PC-9 (cell line): ENCODE measurements around the gene ARFRP1. TPM values are rescaled to one million over a fixed set of nuclear protein-coding genes. Genes with fewer than 3 reads are reported as not detected.

Experiments
- BruUV-seq: library from RNA; stranded (reverse); fragments of 400-500 nt; replicated peaks from 2 replicates; lab custom pipeline; 2021; lab: Mats Ljungman, UMichigan
- CTCF ChIA-PET: fragments of 300-600 bp; sonication (Branson Sonifier 250); formaldehyde crosslinking; loops from one replicate; lab custom pipeline; 2022; ENCODE audit warnings: antibody characterized with exemption; lab: Charles Lee
- POLR2A ChIA-PET: fragments of 300-600 bp; sonication (Branson Sonifier 250); formaldehyde crosslinking; loops from one replicate; lab custom pipeline; 2022; ENCODE audit warnings: antibody characterized with exemption; ENCODE audit not compliant: unreplicated experiment; lab: Charles Lee
- DNase-seq, 2 experiments: peaks; one replicate each; pipeline versions ENCODE4 v3.0.0 to v3.0.0-alpha.2; 2015 to 2022; ENCODE audit warnings: mixed read lengths in 1 of 2
- H2AFZ ChIP-seq: fragments of 200-600 bp; sonication (generic); 2 replicates; pipeline ENCODE4 v1.8.1; 2017; ENCODE audit warnings: antibody characterized with exemption
- H3F3A ChIP-seq: fragments of 200-600 bp; sonication (generic); 2 replicates; pipeline ENCODE4 v1.8.1; 2017; ENCODE audit warnings: antibody characterized with exemption, mild to moderate bottlenecking, low read depth; ENCODE audit not compliant: insufficient read depth
- H3K27ac ChIP-seq: fragments of 200-600 bp; sonication (generic); 2 replicates; pipeline ENCODE4 v1.6.1; 2016; ENCODE audit warnings: mixed run types
- H3K27me3 ChIP-seq: fragments of 200-600 bp; sonication (generic); 2 replicates; pipeline ENCODE4 v1.6.1; 2016; ENCODE audit warnings: low read depth, mixed run types; ENCODE audit not compliant: insufficient read depth
- H3K36me3 ChIP-seq: fragments of 200-600 bp; sonication (generic); 2 replicates; pipeline ENCODE4 v1.6.1; 2016; ENCODE audit warnings: low read depth, mixed run types
- H3K4me1 ChIP-seq: fragments of 200-600 bp; sonication (generic); replicated peaks from 2 replicates; pipeline ENCODE4 v1.6.1; 2016; ENCODE audit warnings: mixed run types; ENCODE audit not compliant: insufficient read depth
- H3K4me2 ChIP-seq: fragments of 200-600 bp; sonication (generic); 2 replicates; pipeline ENCODE4 v1.6.1; 2017; ENCODE audit warnings: mixed run types
- H3K4me3 ChIP-seq: fragments of 200-600 bp; sonication (generic); 2 replicates; pipeline ENCODE4 v1.6.1; 2016; ENCODE audit warnings: mixed run types
- H3K79me2 ChIP-seq: fragments of 200-600 bp; sonication (generic); 2 replicates; pipeline ENCODE4 v1.6.1; 2017; ENCODE audit warnings: low read depth, mixed run types
- H3K9me2 ChIP-seq: fragments of 200-600 bp; sonication (generic); 2 replicates; pipeline ENCODE4 v1.8.1; 2017; ENCODE audit warnings: mild to moderate bottlenecking; ENCODE audit not compliant: insufficient read depth
- H3K9me3 ChIP-seq: fragments of 200-600 bp; sonication (generic); 2 replicates; pipeline ENCODE4 v1.8.1; 2016; ENCODE audit warnings: low read depth; ENCODE audit not compliant: insufficient read depth
- H4K20me1 ChIP-seq: fragments of 200-600 bp; sonication (generic); 2 replicates; pipeline ENCODE4 v1.8.1; 2017; ENCODE audit not compliant: insufficient read depth
- CTCF ChIP-seq: fragments of 200-600 bp; sonication (generic); conservative IDR thresholded peaks from 2 replicates; pipeline ENCODE4 v1.6.1; 2017; ENCODE audit warnings: mixed run types, antibody characterized with exemption, mild to moderate bottlenecking, moderate library complexity
- EZH2 ChIP-seq: fragments of 200-600 bp; sonication (generic); IDR thresholded peaks from 2 replicates; pipeline ENCODE4 v1.8.0; 2017; ENCODE audit warnings: antibody characterized with exemption, low read depth
- intact Hi-C: fragments of 100-400 bp; cut with micrococcal nuclease; formaldehyde crosslinking; loops from one replicate; pipeline ENCODE4 v1.10.0; 2022; ENCODE audit not compliant: unreplicated experiment
- total RNA-seq: library from RNA; stranded (reverse); gene quantifications from 2 replicates; pipeline ENCODE4 v1.2.3, GENCODE V29; 2021

The ARFRP1 gene
- total RNA-seq, 1 experiment from 2014 or later: 59.1 TPM

- Histone ChIP-seq H3K36me3 (no peaks in the 10 kb centered on the region), H3K4me2 (no peak overlapping the region), H3K79me2 (0 out of 2 replicates have a peak, but pooled peaks cover 2% of the 10 kb centered on the region), H4K20me1 (0 out of 2 replicates have a peak, but pooled peaks cover 3% of the 10 kb centered on the region), H3K27ac (no peak overlapping the region), H3K4me3 (no peak overlapping the region), H3K9me3 (no peaks in the 10 kb centered on the region), H3F3A (peaks cover 58% of the 10 kb centered on the region), H3K27me3 (no peaks in the 10 kb centered on the region), H3K4me1 (peaks cover 38% of the 10 kb centered on the region), H2AFZ (no peak overlapping the region), H3K9me2 (no peaks in the 10 kb centered on the region)
- no peak for TF ChIP-seq EZH2
- TF ChIP-seq CTCF: no peak
- CTCF ChIA-PET: interaction anchor here (0.6 kb wide), 1 partner anchor 496 kb away, joined by 9 read pairs; no protein-coding TSS in a partner anchor
- BruUV-seq: no TSS peak
- intact Hi-C loops: no loop called here
- peak in 1 of 2 experiments; percentile 23 for DNase-seq
- POLR2A ChIA-PET: no interaction called here
Observed at GRCh38 chr20:63694584-63695423, 13.0 kb downstream of the ARFRP1 start.

- H3K4me1 ChIP-seq: peaks cover 30% of the 10 kb centered on the region
- peaks cover 50% of the 10 kb centered on the region for H3F3A ChIP-seq
- 0 out of 2 replicates have a peak, but pooled peaks cover 3% of the 10 kb centered on the region for H4K20me1 ChIP-seq
- ChIA-PET POLR2A (no interaction called here), CTCF (interaction anchor here (0.6 kb wide), 1 partner anchor 495 kb away, joined by 9 read pairs; no protein-coding TSS in a partner anchor)
- intact Hi-C loops: no loop called here
- no peaks in the 10 kb centered on the region for H3K27me3 ChIP-seq
- H3K4me2 ChIP-seq: no peak overlapping the region
- no peaks in the 10 kb centered on the region for H3K79me2 ChIP-seq
- H3K9me3 ChIP-seq: no peaks in the 10 kb centered on the region
- H2AFZ ChIP-seq: no peak overlapping the region
- H3K27ac ChIP-seq: no peak overlapping the region
- no peaks in the 10 kb centered on the region for H3K36me3 ChIP-seq
- no peaks in the 10 kb centered on the region for H3K9me2 ChIP-seq
- DNase-seq: peak in 1 of 2 experiments; percentile 26
- no peak overlapping the region for H3K4me3 ChIP-seq
- no TSS peak for BruUV-seq
- TF ChIP-seq CTCF: no peak
- no peak for TF ChIP-seq EZH2
Observed at GRCh38 chr20:63693733-63694583, 13.8 kb downstream of the ARFRP1 start.

GRCh38 chr20:63693083-63693732, 14.6 kb downstream of the ARFRP1 start:
- Histone ChIP-seq H3K4me1 (peaks cover 25% of the 10 kb centered on the region), H3K4me2 (no peak overlapping the region), H3K27me3 (no peaks in the 10 kb centered on the region), H3F3A (peaks cover 45% of the 10 kb centered on the region), H3K9me3 (no peaks in the 10 kb centered on the region), H3K36me3 (no peaks in the 10 kb centered on the region), H3K9me2 (no peaks in the 10 kb centered on the region), H3K27ac (no peak overlapping the region), H3K4me3 (no peak overlapping the region), H3K79me2 (no peaks in the 10 kb centered on the region), H2AFZ (no peak overlapping the region), H4K20me1 (0 out of 2 replicates have a peak, but pooled peaks cover 3% of the 10 kb centered on the region)
- DNase-seq: peak in 1 of 2 experiments; percentile 27
- BruUV-seq: no TSS peak
- intact Hi-C loops: no loop called here
- ChIA-PET CTCF (no interaction called here), POLR2A (interaction anchor here (0.6 to 0.7 kb wide), 2 partner anchors 281 to 374 kb away, joined by 3 to 7 read pairs; no protein-coding TSS in a partner anchor)
- no peak for TF ChIP-seq CTCF
- no peak for TF ChIP-seq EZH2
